Activated CD4-positive, alpha-beta T cell treated with anti-CD3 and anti-CD28 coated beads, Interleukin-2, Interleukin-6, amounts not matched to agents 100 ng/mL and 50 ng/mL, durations not matched to agents 16 hours and 8 hours (primary cell): ENCODE data around the gene IER3.
"Not testable (repeated sequence)": the region's sequence is repeated elsewhere in the genome, so short reads cannot be mapped to it uniquely, and the experiment has no call there.

Source experiments
- DNase-seq: peaks from one replicate; pipeline ENCODE4 v3.0.0-alpha.2; 2020

The IER3 gene

DNA sequence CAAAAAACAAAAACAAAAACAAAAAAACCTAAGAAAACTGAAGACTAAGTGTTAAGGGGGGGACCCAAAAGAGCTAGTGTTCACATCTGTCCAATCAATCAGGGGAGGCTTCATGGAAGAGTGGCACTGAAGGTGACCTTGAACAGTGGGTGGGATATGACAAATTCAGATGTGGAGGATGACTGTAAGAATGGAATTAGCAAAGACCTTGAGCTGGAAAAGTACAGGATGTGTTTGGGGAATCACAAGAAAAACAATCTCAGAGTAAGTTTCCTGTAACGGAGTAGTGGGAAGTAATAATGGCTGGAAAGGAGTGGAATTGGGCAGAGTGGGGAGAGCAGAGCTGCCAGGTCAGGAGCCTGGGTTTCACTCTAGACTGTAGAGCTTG is 2.9 kb upstream of the IER3 start:
- no peak for DNase-seq

DNA sequence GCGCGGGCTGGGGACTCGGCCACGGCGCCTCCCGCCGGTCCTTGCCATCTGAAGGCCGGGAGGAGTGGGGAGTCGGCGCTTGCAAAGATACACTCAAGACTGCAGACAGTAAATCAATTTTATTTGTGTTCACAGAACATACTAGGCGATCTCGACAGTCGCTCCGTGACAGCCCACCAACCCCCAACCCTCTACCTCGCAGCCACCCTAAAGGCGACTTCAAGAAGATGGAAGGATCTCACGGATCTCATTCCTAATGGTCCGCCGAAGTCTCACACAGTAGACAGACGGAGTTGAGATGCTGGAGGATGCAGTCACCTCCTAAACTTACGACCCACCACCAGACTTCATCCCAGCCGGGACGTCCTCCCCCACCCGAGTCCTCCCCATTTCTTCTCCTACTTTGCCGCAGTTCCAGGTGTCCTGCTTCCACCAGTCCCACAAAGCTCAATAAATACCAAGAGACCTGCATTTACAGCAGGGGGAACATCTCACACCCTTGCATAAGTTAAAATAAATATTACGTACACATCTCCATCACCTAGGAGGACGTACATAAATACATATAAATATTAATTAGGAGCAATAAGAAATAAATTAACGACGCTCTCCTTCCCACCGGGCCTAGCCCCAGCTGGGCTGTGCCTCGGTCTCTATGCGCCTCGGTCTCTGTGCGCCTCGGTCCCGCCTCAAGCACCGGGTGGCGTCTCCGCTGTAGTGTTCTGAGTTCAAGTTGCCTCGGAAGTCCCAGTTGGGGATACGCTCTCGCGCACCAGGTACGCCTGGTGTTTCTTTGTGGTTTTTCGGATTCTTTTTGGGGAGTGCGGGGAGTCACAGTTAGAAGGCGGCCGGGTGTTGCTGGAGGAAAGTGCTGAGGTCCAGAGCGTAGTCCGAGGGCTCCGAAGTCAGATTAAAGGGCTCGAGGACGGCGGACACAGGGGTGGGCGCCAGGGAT is 971 bp downstream of the IER3 start:
- DNase-seq, result peak; percentile 65

- DNase-seq, result peak; percentile 99
These were observed 1.8 kb downstream of the IER3 start, which contains the start of gene FLOT1 for GRCh38 chr6:30742316-30743098. Gene FLOT1, minus strand, starts transcription at chr6:30742687. Its CDS starts 498 bp downstream, at chr6:30742189.

DNA sequence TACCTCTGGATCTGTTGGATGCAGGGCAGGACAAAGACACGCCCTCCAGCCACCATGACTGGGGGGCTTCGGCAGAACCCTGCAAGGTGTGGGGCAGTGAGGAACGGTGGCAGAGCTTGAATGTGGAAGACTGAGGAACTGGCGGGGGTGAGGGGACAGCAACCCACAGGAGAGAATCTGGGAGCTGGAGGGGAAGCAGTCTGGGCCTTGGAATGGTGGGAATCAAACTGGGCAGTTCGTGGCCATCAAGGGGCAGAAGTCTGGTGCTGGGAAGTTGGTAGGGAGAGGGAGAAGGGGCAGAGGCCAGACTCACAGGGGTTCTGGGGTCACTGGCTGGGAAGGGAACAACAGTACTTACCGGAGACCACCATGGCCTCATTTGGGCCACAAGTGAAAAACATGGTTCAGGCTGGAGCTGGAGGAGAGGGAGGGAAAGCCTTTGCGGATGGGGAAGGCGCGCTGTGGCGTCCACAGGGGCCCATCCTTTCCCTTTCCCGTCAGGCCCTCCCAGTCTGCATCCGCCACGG is 2.5 kb downstream of the IER3 start:
- DNase-seq, result no peak

- DNase-seq, result no peak
These were observed 3.1 kb downstream of the IER3 start for GRCh38 chr6:30741063-30741779.

GRCh38 chr6:30740540-30740870 is 3.8 kb downstream of the IER3 start:
- no peak for DNase-seq

GRCh38 chr6:30738532-30738931 is 5.8 kb downstream of the IER3 start:
- DNase-seq, result no peak

DNA sequence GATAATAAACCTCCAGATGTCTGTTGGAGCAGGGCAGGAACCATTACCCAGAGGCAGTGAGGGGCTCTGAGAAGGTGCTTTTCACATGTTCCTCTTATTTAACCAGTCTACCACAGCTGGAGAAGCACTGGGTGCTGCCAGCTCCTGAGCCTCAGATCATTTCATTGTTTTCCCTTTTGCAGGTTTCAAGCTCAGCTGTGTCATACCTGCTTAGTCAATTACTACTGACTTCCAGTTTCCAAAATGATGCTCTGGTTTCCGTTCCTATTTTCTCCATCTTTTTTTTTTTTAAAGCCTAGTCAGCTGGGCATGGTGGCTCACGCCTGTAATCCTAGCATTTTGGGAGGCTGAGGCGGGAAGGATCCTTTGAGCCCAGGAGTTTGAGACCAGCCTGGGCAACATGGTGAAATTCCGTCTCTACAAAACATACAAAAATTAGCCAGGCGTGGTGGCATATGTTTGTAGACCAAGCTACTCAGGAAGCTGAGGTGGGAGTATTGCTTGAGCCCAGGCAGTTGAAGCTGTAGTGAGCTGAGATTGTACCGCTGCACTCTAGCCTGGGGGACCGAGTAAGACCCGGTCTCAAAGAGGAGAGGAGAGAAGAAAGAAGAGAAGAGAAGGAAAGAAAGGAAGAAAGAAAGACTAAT is 8.6 kb downstream of the IER3 start:
- DNase-seq, result peak; percentile 51

GRCh38 chr6:30732237-30732943 is 12.0 kb downstream of the IER3 start:
- no peak for DNase-seq

DNA sequence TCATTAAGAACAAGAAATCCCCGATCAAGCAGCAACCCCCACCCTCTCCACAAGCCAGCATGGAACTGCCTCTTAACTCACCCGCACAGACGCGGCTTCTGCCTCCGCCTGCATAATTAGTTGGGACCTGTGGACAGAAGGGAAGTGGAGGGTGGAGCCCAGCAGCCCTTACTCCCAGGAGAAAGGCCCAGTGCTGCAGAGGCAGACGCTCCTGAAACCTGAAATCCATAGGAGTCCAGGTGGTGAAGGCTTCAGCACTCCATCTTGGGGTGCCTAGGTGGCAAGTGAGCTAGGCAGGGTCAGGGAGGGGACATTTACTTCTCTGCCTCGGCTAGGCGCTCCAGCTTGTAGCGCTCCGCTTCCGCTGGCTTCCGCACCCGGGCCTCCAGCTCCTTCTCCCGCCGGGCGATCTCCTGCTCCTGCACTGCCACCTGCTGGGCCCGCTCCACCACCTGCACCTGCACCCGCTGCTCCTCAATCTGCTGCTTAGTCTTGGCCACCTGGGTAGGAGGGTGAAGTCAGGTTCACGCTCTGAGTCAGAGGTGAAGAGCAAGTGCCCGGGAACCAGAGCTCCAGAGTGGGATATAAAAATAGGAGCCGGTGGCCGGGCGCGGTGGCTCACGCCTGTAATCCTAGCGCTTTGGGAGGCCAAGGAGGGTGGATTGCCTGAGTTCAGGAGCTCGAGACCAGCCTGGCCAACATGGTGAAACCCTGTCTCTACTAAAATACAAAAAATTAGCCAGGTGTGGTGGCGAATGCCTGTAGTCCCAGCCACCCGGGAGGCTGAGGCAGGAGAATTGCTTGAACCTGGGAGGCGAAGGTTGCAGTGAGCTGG is 13.5 kb downstream of the IER3 start:
- peak; percentile 92 for DNase-seq

- DNase-seq, result no peak
These were observed 16.3 kb downstream of the IER3 start for GRCh38 chr6:30727920-30728553.

GRCh38 chr6:30726506-30727413 is 17.6 kb downstream of the IER3 start:
- no peak for DNase-seq

GRCh38 chr6:30725713-30726505 is 18.4 kb downstream of the IER3 start:
- peak; percentile 52 for DNase-seq

DNA sequence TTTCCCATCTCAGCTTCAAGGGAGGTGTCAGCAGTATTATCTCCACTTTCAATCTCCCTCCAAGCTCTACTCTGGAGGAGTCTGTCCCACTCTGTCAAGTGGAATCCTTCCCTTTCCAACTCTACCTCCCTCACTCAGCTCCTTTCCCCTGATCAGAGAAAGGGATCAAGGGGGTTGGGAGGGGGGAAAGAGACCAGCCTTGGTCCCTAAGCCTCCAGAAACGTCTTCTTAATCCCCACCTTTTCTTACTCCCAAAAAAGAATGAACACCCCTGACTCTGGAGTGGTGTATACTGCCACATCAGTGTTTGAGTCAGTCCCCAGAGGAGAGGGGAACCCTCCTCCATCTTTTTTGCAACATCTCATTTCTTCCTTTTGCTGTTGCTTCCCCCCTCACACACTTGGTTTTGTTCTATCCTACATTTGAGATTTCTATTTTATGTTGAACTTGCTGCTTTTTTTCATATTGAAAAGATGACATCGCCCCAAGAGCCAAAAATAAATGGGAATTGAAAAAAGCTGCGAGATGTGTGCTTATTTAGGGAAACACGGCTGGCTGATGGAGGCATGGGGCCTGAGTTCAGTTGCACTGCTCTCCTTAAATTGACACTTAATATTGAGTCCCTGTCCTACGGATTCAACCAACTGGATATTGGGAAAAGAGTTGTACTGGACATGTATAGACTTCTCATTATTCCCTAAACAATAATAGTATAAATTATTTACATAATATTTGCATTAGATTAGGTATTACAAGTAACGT is 19.3 kb downstream of the IER3 start:
- no peak for DNase-seq

DNA sequence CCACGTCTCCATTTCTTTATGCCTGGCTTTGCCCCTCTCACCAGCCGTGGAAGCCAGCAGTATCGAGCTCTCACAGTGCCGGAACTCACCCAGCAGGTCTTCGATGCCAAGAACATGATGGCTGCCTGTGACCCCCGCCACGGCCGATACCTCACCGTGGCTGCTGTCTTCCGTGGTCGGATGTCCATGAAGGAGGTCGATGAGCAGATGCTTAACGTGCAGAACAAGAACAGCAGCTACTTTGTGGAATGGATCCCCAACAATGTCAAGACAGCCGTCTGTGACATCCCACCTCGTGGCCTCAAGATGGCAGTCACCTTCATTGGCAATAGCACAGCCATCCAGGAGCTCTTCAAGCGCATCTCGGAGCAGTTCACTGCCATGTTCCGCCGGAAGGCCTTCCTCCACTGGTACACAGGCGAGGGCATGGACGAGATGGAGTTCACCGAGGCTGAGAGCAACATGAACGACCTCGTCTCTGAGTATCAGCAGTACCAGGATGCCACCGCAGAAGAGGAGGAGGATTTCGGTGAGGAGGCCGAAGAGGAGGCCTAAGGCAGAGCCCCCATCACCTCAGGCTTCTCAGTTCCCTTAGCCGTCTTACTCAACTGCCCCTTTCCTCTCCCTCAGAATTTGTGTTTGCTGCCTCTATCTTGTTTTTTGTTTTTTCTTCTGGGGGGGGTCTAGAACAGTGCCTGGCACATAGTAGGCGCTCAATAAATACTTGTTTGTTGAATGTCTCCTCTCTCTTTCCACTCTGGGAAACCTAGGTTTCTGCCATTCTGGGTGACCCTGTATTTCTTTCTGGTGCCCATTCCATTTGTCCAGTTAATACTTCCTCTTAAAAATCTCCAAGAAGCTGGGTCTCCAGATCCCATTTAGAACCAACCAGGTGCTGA is 20.3 kb downstream of the IER3 start:
- DNase-seq, result not testable (repeated sequence)

GRCh38 chr6:30723159-30723842 is 21.0 kb downstream of the IER3 start:
- not testable (repeated sequence) for DNase-seq
